Skin epidermis (tissue), 12 donors: ENCODE measurements around the gene MARCOL.
"Not testable (repeated sequence)": the region's sequence is repeated elsewhere in the genome, so short reads cannot be mapped to it uniquely, and the experiment has no call there.

Source experiments
- H3K27ac ChIP-seq, 21 experiments: fragments of 200-600 bp; sonication (generic) in 11 of 21; one replicate each; pipeline ENCODE4 v1.5.0; 2020; ENCODE audit warnings: mild to moderate bottlenecking in 3 of 21, inconsistent platforms in 2 of 21, moderate library complexity in 2 of 21
- H3K4me3 ChIP-seq, 7 experiments: fragments of 200-600 bp; sonication (generic) in 2 of 7; one replicate each; pipeline ENCODE4 v1.5.0; 2020; ENCODE audit warnings: inconsistent platforms in 2 of 7, mild to moderate bottlenecking in 2 of 7, moderate library complexity in 1 of 7

The MARCOL gene

GRCh38 chr5:148259288-148259687 is 21.0 kb downstream of the MARCOL start:
- no peak overlapping the region for H3K27ac ChIP-seq
- H3K4me3 ChIP-seq, result no peak overlapping the region

GRCh38 chr5:148261221-148261620 is 22.9 kb downstream of the MARCOL start:
- no peak overlapping the region for H3K4me3 ChIP-seq
- H3K27ac ChIP-seq, result no peak overlapping the region

- H3K27ac ChIP-seq, result no peak overlapping the region
Observed at GRCh38 chr5:148267962-148268361, 29.6 kb downstream of the MARCOL start.

GRCh38 chr5:148268566-148268965 is 30.2 kb downstream of the MARCOL start, which contains the start of gene SPINK13:
SPINK13 (plus strand) TSS chr5:148268794; CDS start chr5:148270073, 1,279 bp downstream.
- Histone ChIP-seq H3K4me3 (no peak within 1 kb of the TSS), H3K27ac (no peak within 1 kb of the TSS)

More at GRCh38 chr5:148267962-148268361, 29.6 kb downstream of the MARCOL start:
- H3K4me3 ChIP-seq, result no peak overlapping the region

- not testable (repeated sequence) for H3K27ac ChIP-seq, H3K4me3 ChIP-seq
Observed at GRCh38 chr5:148275129-148275528, 36.8 kb downstream of the MARCOL start.

- not testable (repeated sequence) for H3K27ac ChIP-seq, H3K4me3 ChIP-seq
Observed at GRCh38 chr5:148280893-148281292, 42.6 kb downstream of the MARCOL start.

GRCh38 chr5:148281336-148281735 is 43.0 kb downstream of the MARCOL start:
- not testable (repeated sequence) for H3K27ac ChIP-seq, H3K4me3 ChIP-seq

- Histone ChIP-seq H3K27ac (no peak overlapping the region), H3K4me3 (no peak overlapping the region)
Observed at GRCh38 chr5:148290271-148291195, 52.2 kb downstream of the MARCOL start.
